Measurements from ENCODE around the gene MOGAT2.

DNA sequence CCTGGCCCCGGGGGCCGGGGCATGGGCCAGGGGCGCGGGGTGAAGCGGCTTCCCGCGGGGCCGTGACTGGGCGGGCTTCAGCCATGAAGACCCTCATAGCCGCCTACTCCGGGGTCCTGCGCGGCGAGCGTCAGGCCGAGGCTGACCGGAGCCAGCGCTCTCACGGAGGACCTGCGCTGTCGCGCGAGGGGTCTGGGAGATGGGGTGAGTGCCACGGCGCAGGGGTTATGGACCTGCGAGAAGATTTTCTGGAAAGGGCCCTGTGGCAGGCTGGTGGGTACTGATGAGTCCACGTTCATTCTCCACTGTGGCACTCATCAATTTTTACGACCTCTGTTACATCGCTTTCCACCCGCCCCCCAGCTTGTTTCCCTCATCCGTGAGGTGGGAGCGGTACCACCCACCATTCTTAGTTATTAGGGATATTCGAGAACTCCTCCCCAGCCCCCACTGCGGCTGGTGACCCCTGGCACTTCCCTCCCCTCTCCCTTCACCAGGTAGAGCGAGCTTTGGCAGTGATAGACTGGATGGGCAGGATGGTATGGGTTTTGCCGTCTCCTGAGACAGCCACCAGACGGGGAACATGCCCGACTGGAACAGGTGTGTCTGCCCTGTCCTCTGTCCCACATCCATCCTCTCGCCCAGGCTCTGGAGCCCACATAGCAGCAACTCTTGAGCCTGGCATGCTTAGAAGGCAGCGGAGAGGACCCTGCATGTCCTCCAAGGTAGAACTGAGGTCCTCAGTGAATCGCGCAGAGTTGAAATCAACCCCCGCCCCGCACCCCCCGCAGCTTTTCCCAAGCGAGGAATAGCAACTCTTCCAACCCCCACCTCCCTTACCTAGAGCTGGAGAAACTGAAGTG, 51.5 kb downstream of the MOGAT2 start:
- TF ChIP-seq, protein P1, sequence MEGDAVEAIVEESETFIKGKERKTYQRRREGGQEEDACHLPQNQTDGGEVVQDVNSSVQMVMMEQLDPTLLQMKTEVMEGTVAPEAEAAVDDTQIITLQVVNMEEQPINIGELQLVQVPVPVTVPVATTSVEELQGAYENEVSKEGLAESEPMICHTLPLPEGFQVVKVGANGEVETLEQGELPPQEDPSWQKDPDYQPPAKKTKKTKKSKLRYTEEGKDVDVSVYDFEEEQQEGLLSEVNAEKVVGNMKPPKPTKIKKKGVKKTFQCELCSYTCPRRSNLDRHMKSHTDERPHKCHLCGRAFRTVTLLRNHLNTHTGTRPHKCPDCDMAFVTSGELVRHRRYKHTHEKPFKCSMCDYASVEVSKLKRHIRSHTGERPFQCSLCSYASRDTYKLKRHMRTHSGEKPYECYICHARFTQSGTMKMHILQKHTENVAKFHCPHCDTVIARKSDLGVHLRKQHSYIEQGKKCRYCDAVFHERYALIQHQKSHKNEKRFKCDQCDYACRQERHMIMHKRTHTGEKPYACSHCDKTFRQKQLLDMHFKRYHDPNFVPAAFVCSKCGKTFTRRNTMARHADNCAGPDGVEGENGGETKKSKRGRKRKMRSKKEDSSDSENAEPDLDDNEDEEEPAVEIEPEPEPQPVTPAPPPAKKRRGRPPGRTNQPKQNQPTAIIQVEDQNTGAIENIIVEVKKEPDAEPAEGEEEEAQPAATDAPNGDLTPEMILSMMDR (conservative IDR thresholded peaks at IDR 0.05; ENCODE audit: low read depth, low read length) = no peak
- no peak for TF ChIP-seq POLR2A (IDR thresholded peaks at IDR 0.05; ENCODE audit: low read depth, low read length)
- no peak for TF ChIP-seq NFE2L2 (IDR thresholded peaks at IDR 0.05; ENCODE audit: low read depth, low read length)
- no peak for TF ChIP-seq RAD21 (IDR thresholded peaks at IDR 0.05; ENCODE audit: low read length)
- no peak for TF ChIP-seq CEBPB (IDR thresholded peaks at IDR 0.05; ENCODE audit: low read depth, low read length)
- no peak for TF ChIP-seq RCOR1 (IDR thresholded peaks at IDR 0.05; ENCODE audit: insufficient replicate concordance, low read length)
- no peak for TF ChIP-seq SMC3 (IDR thresholded peaks at IDR 0.05; ENCODE audit: low read depth, low read length)
- TF ChIP-seq BHLHE40 (IDR thresholded peaks at IDR 0.05; ENCODE audit: low read depth, low read length) = no peak
